ENCODE measurements around the gene JAK1. TPM values are rescaled to one million over a fixed set of nuclear protein-coding genes. Genes with fewer than 3 reads are reported as not detected.

Gene JAK1
- total and polyA plus RNA-seq, 7 donors: 33.7 to 137 (median 101) TPM

GRCh38 chr1:64811131-64811530 is 155.2 kb downstream of the JAK1 start:
- DNase-seq (no peak), ATAC-seq (no peak)
- Histone ChIP-seq H3K27ac (no peak overlapping the region), H3K4me1 (no peaks in the 10 kb centered on the region), H3K4me3 (no peak overlapping the region), H3K9me3 (no peaks in the 10 kb centered on the region), H3K27me3 (ENCODE audit: insufficient read depth in 3 of 3, low read length in 2 of 3) (no peaks in the 10 kb centered on the region), H3K36me3 (ENCODE audit: insufficient read depth in 1 of 2, low read depth in 1 of 2) (peaks cover 2 to 32% of the 10 kb centered on the region in 2 donors)
- TF ChIP-seq, protein P1, sequence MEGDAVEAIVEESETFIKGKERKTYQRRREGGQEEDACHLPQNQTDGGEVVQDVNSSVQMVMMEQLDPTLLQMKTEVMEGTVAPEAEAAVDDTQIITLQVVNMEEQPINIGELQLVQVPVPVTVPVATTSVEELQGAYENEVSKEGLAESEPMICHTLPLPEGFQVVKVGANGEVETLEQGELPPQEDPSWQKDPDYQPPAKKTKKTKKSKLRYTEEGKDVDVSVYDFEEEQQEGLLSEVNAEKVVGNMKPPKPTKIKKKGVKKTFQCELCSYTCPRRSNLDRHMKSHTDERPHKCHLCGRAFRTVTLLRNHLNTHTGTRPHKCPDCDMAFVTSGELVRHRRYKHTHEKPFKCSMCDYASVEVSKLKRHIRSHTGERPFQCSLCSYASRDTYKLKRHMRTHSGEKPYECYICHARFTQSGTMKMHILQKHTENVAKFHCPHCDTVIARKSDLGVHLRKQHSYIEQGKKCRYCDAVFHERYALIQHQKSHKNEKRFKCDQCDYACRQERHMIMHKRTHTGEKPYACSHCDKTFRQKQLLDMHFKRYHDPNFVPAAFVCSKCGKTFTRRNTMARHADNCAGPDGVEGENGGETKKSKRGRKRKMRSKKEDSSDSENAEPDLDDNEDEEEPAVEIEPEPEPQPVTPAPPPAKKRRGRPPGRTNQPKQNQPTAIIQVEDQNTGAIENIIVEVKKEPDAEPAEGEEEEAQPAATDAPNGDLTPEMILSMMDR (IDR thresholded peaks at IDR 0.05): no peak
- intact Hi-C loops (cut with DNase I): loop anchor here in 1 of 2 donors (5.0 kb wide), 1 partner anchor 184 kb away; no protein-coding TSS in a partner anchor
- 96 to 97% (median 96%) methylated on average over 6 of the region's 6 CpGs for WGBS, 3 donors

DNA sequence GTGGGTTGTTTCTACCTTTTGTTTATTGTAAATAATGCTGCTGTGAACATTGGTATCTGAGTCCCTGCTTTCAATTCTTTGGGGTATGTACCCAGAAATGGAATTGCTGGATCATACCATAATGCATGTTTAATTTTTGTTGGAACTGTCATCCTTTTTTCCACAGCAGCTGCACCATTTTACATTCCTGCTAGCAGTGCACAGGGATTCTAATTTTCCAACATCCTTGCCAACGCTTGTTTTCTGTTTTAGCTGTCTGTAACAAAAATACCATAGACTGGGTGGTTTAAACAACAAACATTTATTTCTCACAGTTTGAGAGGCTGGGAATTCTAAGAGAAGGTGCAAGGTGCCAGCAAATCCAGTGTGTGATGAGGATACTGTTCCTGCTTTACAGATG is 156.3 kb downstream of the JAK1 start:
- ATAC-seq (no peak), DNase-seq (no peak)
- TF ChIP-seq, protein P1 (IDR thresholded peaks at IDR 0.05): no peak
- intact Hi-C loops (cut with DNase I): loop anchor here in 1 of 2 donors (5.0 kb wide), 1 partner anchor 183 kb away; no protein-coding TSS in a partner anchor
- H3K36me3 ChIP-seq (ENCODE audit: insufficient read depth in 1 of 2, low read depth in 1 of 2): peaks cover 2 to 31% of the 10 kb centered on the region in 2 donors
- WGBS, 3 donors: 40 to 69% (median 62%) methylated on average over 1 of the region's 1 CpG
- H3K27ac ChIP-seq: no peak overlapping the region
- no peak overlapping the region for H3K4me3 ChIP-seq
- H3K9me3 ChIP-seq: no peaks in the 10 kb centered on the region
- no peaks in the 10 kb centered on the region for H3K27me3 ChIP-seq (ENCODE audit: insufficient read depth in 3 of 3, low read length in 2 of 3)
- H3K4me1 ChIP-seq: no peaks in the 10 kb centered on the region

DNA sequence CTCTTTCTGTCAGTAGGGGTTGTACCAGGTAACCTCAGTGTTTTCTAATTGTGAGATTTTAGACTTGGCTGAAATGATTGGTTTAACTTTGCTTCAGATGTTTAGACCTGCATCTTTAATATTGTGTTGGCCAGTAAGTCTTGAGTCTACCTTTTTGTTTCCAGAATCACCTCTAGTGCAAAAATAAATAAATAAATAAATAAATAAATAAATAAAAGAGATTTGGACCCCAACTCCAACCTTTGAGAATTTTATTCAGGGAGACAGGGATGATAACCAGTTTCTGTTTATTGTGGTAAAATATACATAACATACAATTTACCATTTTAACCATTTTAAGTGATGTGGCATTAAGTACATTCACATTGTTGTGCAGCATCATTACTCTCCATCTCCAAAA is 157.0 kb downstream of the JAK1 start:
- Histone ChIP-seq H3K27ac (no peak overlapping the region), H3K4me1 (no peaks in the 10 kb centered on the region), H3K36me3 (ENCODE audit: insufficient read depth in 1 of 2, low read depth in 1 of 2) (peaks cover 2 to 29% of the 10 kb centered on the region in 2 donors), H3K9me3 (no peaks in the 10 kb centered on the region), H3K4me3 (no peak overlapping the region), H3K27me3 (ENCODE audit: insufficient read depth in 3 of 3, low read length in 2 of 3) (no peaks in the 10 kb centered on the region)
- intact Hi-C loops (cut with DNase I): no loop called here
- no peak for ATAC-seq
- TF ChIP-seq, protein P1 (IDR thresholded peaks at IDR 0.05): no peak
- DNase-seq: no peak

- no peak for DNase-seq
- peaks cover 0 to 12% of the 10 kb centered on the region in 2 donors for H3K36me3 ChIP-seq (ENCODE audit: insufficient read depth in 1 of 2, low read depth in 1 of 2)
- ATAC-seq: no peak
- H3K9me3 ChIP-seq: no peaks in the 10 kb centered on the region
- TF ChIP-seq, protein P1 (IDR thresholded peaks at IDR 0.05): no peak
- 95 to 96% (median 95%) methylated on average over 6 of the region's 6 CpGs for WGBS, 3 donors
- no peaks in the 10 kb centered on the region for H3K4me1 ChIP-seq
- intact Hi-C loops (cut with DNase I): no loop called here
- no peak overlapping the region for H3K4me3 ChIP-seq
- no peaks in the 10 kb centered on the region for H3K27me3 ChIP-seq (ENCODE audit: insufficient read depth in 3 of 3, low read length in 2 of 3)
- H3K27ac ChIP-seq: no peak overlapping the region
Observed at GRCh38 chr1:64801851-64802523, 164.4 kb downstream of the JAK1 start.

DNA sequence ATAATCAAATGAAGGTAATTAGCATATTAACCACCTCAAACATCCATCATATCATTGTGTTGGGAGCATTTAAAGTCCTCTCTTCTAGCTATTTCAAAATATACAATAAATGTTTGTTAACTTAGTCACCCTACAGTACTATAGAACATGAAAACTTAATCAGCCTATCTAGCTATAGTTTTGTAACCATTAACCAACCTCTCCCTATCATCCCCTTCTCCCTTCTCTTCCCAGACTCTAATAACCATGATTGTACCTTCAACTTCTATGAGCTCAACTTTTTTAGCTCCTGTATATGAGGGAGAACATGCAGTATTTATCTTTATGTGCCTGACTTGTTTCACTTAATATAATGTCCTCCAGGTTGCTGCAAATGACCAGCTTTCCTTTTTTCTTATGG is 167.5 kb downstream of the JAK1 start:
- ATAC-seq (no peak), DNase-seq (no peak)
- Histone ChIP-seq H3K4me1 (no peaks in the 10 kb centered on the region), H3K9me3 (no peaks in the 10 kb centered on the region), H3K36me3 (ENCODE audit: insufficient read depth in 1 of 2, low read depth in 1 of 2) (no peaks in the 10 kb centered on the region), H3K4me3 (no peak overlapping the region), H3K27ac (no peak overlapping the region), H3K27me3 (ENCODE audit: insufficient read depth in 3 of 3, low read length in 2 of 3) (no peaks in the 10 kb centered on the region)
- intact Hi-C loops (cut with DNase I): no loop called here
- TF ChIP-seq, protein P1 (IDR thresholded peaks at IDR 0.05): no peak

Measured in psoas muscle (tissue), 8 donors.